ENCODE results near the gene DIP2C.

- no peak for TF ChIP-seq CTCF (IDR thresholded peaks at IDR 0.05)
- no peak for TF ChIP-seq POLR2A (IDR thresholded peaks at IDR 0.05)
- no peak for TF ChIP-seq POLR2AphosphoS5 (IDR thresholded peaks at IDR 0.05; ENCODE audit: insufficient read depth in 1 of 2, low read depth in 1 of 2)
Observed at GRCh38 chr10:680745-681144, 8.7 kb downstream of the DIP2C start.
